ENCODE data around the gene KIF18B.

KIF18B gene

GRCh38 chr17:44981221-44981968 lies 33.8 kb upstream of the KIF18B start:
- H3K4me3 ChIP-seq (ENCODE audit: low read length), result no peak overlapping the region
- DNase-seq (ENCODE audit: low read depth, low spot score), result no peak
- H3K27ac ChIP-seq (ENCODE audit: low read length), result no peak overlapping the region
- no peaks in the 10 kb centered on the region for H3K27me3 ChIP-seq (ENCODE audit: control insufficient read depth, insufficient read depth, low read length)
- H3K4me1 ChIP-seq (ENCODE audit: control insufficient read depth, insufficient read depth, low read length), result peaks cover 4% of the 10 kb centered on the region; the same call in 1 of the 2 replicates
- no CpG with 5 or more reads among the region's 12 CpGs for WGBS (ENCODE audit: insufficient coverage, insufficient read length)
- H3K36me3 ChIP-seq (ENCODE audit: control insufficient read depth, insufficient read depth, low read length), result no peaks in the 10 kb centered on the region
- no peaks in the 10 kb centered on the region for H3K9me3 ChIP-seq (ENCODE audit: control insufficient read depth, insufficient read depth, low read length)

DNA sequence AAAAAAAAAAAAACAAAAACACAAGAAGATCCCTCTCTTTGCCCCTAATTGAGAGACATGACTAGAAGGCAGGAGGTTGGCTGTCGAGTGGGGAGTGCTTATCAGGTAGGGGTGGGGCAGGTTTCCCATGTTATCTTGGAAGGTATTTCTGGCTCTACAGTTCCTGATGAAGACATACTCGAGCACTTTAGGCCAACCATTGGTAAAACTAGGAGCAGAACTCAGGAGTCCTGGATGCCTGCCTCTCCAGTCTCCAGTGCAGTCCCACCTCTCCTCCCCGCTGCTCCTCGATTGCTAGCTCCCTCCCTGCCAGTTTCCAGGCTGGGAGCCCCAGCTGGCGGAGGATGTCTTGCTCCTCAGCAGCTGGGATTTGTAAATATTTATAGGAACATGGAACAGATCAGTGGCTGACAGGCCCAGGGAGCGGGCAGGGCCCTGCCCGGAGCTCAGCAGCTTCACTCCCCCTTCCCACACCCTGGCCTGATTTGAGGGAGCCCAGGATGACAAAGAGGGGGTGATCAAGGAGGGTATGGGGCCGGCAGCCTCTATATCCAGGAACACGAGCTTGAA lies 31.9 kb upstream of the KIF18B start:
- DNase-seq (ENCODE audit: low read depth, low spot score), result no peak
- H3K27me3 ChIP-seq (ENCODE audit: control insufficient read depth, insufficient read depth, low read length), result no peaks in the 10 kb centered on the region
- H3K36me3 ChIP-seq (ENCODE audit: control insufficient read depth, insufficient read depth, low read length), result no peaks in the 10 kb centered on the region
- H3K4me1 ChIP-seq (ENCODE audit: control insufficient read depth, insufficient read depth, low read length), result peaks cover 4% of the 10 kb centered on the region; the same call in 1 of the 2 replicates
- H3K9me3 ChIP-seq (ENCODE audit: control insufficient read depth, insufficient read depth, low read length), result no peaks in the 10 kb centered on the region
- no peak overlapping the region for H3K4me3 ChIP-seq (ENCODE audit: low read length)
- no peak overlapping the region for H3K27ac ChIP-seq (ENCODE audit: low read length)
- WGBS (ENCODE audit: insufficient coverage, insufficient read length), result no CpG with 5 or more reads among the region's 9 CpGs

DNA sequence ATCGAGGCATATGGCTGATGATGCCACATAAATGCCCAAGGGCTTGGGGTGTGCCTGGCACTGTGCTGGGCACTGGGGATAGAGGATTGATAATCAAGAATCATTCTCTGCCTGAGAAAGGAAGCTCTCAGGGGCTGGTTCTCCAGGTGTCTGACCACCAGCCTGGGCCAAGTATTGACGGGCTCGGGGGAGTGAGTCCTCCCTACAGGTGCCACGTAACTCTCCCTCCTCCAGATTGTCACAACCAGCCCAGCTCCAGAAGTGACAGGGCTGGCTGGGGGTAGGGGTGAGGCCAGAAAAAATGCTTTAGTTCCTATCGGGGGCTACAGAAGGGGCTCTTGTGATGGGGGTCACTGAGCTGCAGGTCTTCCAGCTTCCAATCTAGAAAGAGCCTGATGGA lies 31.2 kb upstream of the KIF18B start:
- Histone ChIP-seq H3K4me1 (ENCODE audit: control insufficient read depth, insufficient read depth, low read length) (peaks cover 4% of the 10 kb centered on the region; the same call in 1 of the 2 replicates), H3K27ac (ENCODE audit: low read length) (no peak overlapping the region), H3K36me3 (ENCODE audit: control insufficient read depth, insufficient read depth, low read length) (no peaks in the 10 kb centered on the region), H3K9me3 (ENCODE audit: control insufficient read depth, insufficient read depth, low read length) (no peaks in the 10 kb centered on the region), H3K4me3 (ENCODE audit: low read length) (no peak overlapping the region), H3K27me3 (ENCODE audit: control insufficient read depth, insufficient read depth, low read length) (no peaks in the 10 kb centered on the region)
- WGBS (ENCODE audit: insufficient coverage, insufficient read length), result no CpG with 5 or more reads among the region's 5 CpGs
- DNase-seq (ENCODE audit: low read depth, low spot score), result no peak

DNA sequence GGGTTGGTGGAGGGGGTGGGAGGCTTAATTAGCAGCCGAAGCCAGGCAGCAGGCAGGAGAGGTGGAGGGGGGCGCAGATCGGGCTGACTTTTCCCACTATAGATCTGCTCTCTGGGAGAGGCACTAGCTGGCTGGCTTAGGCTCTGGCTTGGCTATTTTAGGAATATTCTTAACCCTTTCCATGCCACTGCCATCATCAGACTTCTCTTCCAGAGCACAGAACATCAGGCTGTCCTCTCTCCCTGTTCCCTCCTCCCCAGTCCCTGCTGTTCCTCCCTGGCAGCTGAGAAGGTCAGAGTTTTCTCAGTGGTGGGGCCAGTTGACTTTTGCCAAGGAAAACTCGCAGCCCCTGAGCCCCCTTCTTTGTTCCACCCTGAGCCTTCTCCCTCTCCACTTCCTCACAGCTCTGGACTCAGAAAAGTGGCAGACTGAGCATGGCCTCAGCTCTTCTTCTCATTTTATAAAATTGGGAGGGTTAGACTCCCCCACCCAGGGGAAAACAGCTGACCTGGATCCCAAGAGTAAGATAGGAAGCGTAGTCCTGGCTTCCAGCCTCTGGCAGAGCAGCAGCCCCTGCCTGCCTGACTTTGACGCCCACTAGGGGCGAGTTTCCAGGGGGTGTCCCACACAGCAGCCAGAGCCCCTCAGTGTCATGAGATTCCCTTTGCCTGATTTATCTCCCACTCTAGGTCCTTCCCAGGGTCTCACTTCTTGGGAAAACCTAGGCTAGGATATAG lies 30.4 kb upstream of the KIF18B start:
- Histone ChIP-seq H3K4me1 (ENCODE audit: control insufficient read depth, insufficient read depth, low read length) (peaks cover 4% of the 10 kb centered on the region; the same call in 1 of the 2 replicates), H3K4me3 (ENCODE audit: low read length) (no peak overlapping the region), H3K27ac (ENCODE audit: low read length) (no peak overlapping the region), H3K36me3 (ENCODE audit: control insufficient read depth, insufficient read depth, low read length) (no peaks in the 10 kb centered on the region), H3K27me3 (ENCODE audit: control insufficient read depth, insufficient read depth, low read length) (no peaks in the 10 kb centered on the region), H3K9me3 (ENCODE audit: control insufficient read depth, insufficient read depth, low read length) (no peaks in the 10 kb centered on the region)
- no CpG with 5 or more reads among the region's 7 CpGs for WGBS (ENCODE audit: insufficient coverage, insufficient read length)
- no peak for DNase-seq (ENCODE audit: low read depth, low spot score)

DNA sequence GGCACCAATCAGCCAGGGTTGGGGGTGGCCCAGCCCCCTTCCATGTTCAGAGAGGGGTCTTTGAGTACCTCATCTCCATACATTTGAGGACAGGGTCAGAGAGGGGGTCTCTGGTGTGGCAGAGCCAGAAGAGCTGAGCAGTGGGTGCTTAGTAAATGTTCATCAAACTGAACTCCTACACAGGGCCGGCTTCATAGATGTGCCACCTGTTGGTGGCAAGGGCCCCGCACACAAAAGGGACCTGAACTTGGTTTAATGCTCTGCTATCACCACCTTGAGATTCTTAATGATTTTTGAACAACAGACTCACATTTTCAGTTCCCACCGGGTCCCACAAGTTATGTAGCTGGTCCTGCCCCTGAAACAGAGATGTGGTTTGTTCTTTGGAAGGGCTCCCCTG lies 29.5 kb upstream of the KIF18B start:
- no peak for DNase-seq (ENCODE audit: low read depth, low spot score)
- H3K27me3 ChIP-seq (ENCODE audit: control insufficient read depth, insufficient read depth, low read length), result no peaks in the 10 kb centered on the region
- peaks cover 6% of the 10 kb centered on the region; the same call in 1 of the 2 replicates for H3K4me1 ChIP-seq (ENCODE audit: control insufficient read depth, insufficient read depth, low read length)
- no peak overlapping the region for H3K27ac ChIP-seq (ENCODE audit: low read length)
- no peaks in the 10 kb centered on the region for H3K9me3 ChIP-seq (ENCODE audit: control insufficient read depth, insufficient read depth, low read length)
- H3K36me3 ChIP-seq (ENCODE audit: control insufficient read depth, insufficient read depth, low read length), result no peaks in the 10 kb centered on the region
- no CpG with 5 or more reads among the region's 3 CpGs for WGBS (ENCODE audit: insufficient coverage, insufficient read length)
- no peak overlapping the region for H3K4me3 ChIP-seq (ENCODE audit: low read length)

GRCh38 chr17:44976206-44976605 lies 28.6 kb upstream of the KIF18B start:
- peaks cover 8% of the 10 kb centered on the region; the same call in 1 of the 2 replicates for H3K4me1 ChIP-seq (ENCODE audit: control insufficient read depth, insufficient read depth, low read length)
- H3K36me3 ChIP-seq (ENCODE audit: control insufficient read depth, insufficient read depth, low read length), result no peaks in the 10 kb centered on the region
- no peak for DNase-seq (ENCODE audit: low read depth, low spot score)
- H3K27ac ChIP-seq (ENCODE audit: low read length), result no peak overlapping the region
- H3K4me3 ChIP-seq (ENCODE audit: low read length), result no peak overlapping the region
- WGBS (ENCODE audit: insufficient coverage, insufficient read length), result no CpG with 5 or more reads among the region's 13 CpGs
- H3K27me3 ChIP-seq (ENCODE audit: control insufficient read depth, insufficient read depth, low read length), result no peaks in the 10 kb centered on the region
- H3K9me3 ChIP-seq (ENCODE audit: control insufficient read depth, insufficient read depth, low read length), result no peaks in the 10 kb centered on the region

- H3K4me3 ChIP-seq (ENCODE audit: low read length), result no peak overlapping the region
- H3K27ac ChIP-seq (ENCODE audit: low read length), result no peak overlapping the region
- H3K4me1 ChIP-seq (ENCODE audit: control insufficient read depth, insufficient read depth, low read length), result peaks cover 6% of the 10 kb centered on the region; the same call in 1 of the 2 replicates
- no peaks in the 10 kb centered on the region for H3K9me3 ChIP-seq (ENCODE audit: control insufficient read depth, insufficient read depth, low read length)
- no peak for DNase-seq (ENCODE audit: low read depth, low spot score)
- peaks cover 2% of the 10 kb centered on the region; the same call in 1 of the 2 replicates for H3K27me3 ChIP-seq (ENCODE audit: control insufficient read depth, insufficient read depth, low read length)
- no peaks in the 10 kb centered on the region for H3K36me3 ChIP-seq (ENCODE audit: control insufficient read depth, insufficient read depth, low read length)
- no CpG with 5 or more reads among the region's 6 CpGs for WGBS (ENCODE audit: insufficient coverage, insufficient read length)
Measured at GRCh38 chr17:44972953-44973352, 25.4 kb upstream of the KIF18B start.

DNA sequence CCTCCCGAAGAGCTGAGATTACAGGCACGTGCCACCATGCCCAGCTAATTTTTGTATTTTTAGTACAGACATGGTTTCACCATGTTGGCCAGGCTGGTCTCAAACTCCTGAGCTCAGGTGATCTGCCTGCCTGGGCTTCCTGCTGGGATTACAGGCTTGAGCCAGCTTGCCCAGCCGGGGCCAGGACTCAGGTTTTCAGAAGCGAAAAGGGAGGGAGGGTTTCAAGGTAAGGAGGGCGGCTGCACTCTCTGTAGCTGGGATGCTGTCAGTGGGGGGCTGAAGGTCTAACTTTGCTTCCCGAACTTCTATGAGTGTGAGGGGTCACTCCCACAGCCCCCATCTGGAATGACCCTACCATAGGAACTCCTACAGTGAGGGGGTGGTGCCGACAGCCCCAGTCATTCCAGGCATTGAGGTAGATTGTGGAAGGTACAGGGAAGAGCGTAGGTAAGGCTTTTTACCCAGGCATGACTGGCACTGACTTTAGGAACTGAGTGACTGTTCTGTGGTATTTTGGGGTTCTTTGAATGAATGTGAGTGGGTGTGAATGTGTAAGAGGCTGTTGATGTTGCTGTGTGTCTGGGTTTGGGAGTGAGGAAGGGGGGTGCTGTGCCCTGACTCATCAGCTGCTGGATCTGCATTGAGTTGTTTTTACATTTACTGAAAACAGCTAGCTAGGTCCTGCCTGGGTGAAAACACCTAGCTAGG lies 24.4 kb upstream of the KIF18B start:
- Histone ChIP-seq H3K9me3 (ENCODE audit: control insufficient read depth, insufficient read depth, low read length) (no peaks in the 10 kb centered on the region), H3K27me3 (ENCODE audit: control insufficient read depth, insufficient read depth, low read length) (peaks cover 8% of the 10 kb centered on the region), H3K4me3 (ENCODE audit: low read length) (no peak overlapping the region; the same call in 1 of the 2 replicates), H3K27ac (ENCODE audit: low read length) (no peak overlapping the region), H3K36me3 (ENCODE audit: control insufficient read depth, insufficient read depth, low read length) (no peaks in the 10 kb centered on the region), H3K4me1 (ENCODE audit: control insufficient read depth, insufficient read depth, low read length) (peaks cover 7% of the 10 kb centered on the region; the same call in 1 of the 2 replicates)
- no peak for DNase-seq (ENCODE audit: low read depth, low spot score)
- no CpG with 5 or more reads among the region's 8 CpGs for WGBS (ENCODE audit: insufficient coverage, insufficient read length)

GRCh38 chr17:44970136-44970741 lies 22.7 kb upstream of the KIF18B start:
- peaks cover 23% of the 10 kb centered on the region for H3K27me3 ChIP-seq (ENCODE audit: control insufficient read depth, insufficient read depth, low read length)
- no peaks in the 10 kb centered on the region for H3K9me3 ChIP-seq (ENCODE audit: control insufficient read depth, insufficient read depth, low read length)
- no peaks in the 10 kb centered on the region for H3K36me3 ChIP-seq (ENCODE audit: control insufficient read depth, insufficient read depth, low read length)
- no peak overlapping the region for H3K27ac ChIP-seq (ENCODE audit: low read length)
- DNase-seq (ENCODE audit: low read depth, low spot score), result no peak
- H3K4me1 ChIP-seq (ENCODE audit: control insufficient read depth, insufficient read depth, low read length), result peaks cover 7% of the 10 kb centered on the region; the same call in 1 of the 2 replicates
- no CpG with 5 or more reads among the region's 55 CpGs for WGBS (ENCODE audit: insufficient coverage, insufficient read length)
- peak overlapping the region; percentile 63 for H3K4me3 ChIP-seq (ENCODE audit: low read length)

All from iPS DF 6.9 (cell line).